HepG2 (cell line): ENCODE data around the gene EPS8L1. TPM values are rescaled to one million over a fixed set of nuclear protein-coding genes. Genes with fewer than 3 reads are reported as not detected.

Source experiments
- ARHGAP35 ChIP-seq: sonication (generic); formaldehyde crosslinking; IDR thresholded peaks from 2 replicates; pipeline ENCODE4 v1.9.0; 2022; ENCODE audit warnings: mild to moderate bottlenecking, inconsistent platforms, moderate library complexity, missing genetic modification reagents, borderline replicate concordance
- ATF6 ChIP-seq: sonication (generic); formaldehyde crosslinking; conservative IDR thresholded peaks from 2 replicates; pipeline ENCODE4 v1.4.0; 2020; ENCODE audit warnings: missing genetic modification reagents
- CAMTA2 ChIP-seq: sonication (generic); formaldehyde crosslinking; IDR thresholded peaks from 2 replicates; pipeline ENCODE4 v1.4.0; 2020; ENCODE audit warnings: mild to moderate bottlenecking, missing genetic modification reagents, borderline replicate concordance
- ELF3 ChIP-seq: IDR thresholded peaks from 2 replicates; pipeline ENCODE4 v1.6.1; 2016; ENCODE audit warnings: missing genetic modification reagents, missing compliant biosample characterization
- GLMP ChIP-seq: sonication (generic); formaldehyde crosslinking; IDR thresholded peaks from 2 replicates; pipeline ENCODE4 v1.9.0; 2021; ENCODE audit warnings: missing genetic modification reagents, mild to moderate bottlenecking, borderline replicate concordance
- LRRFIP1 ChIP-seq: sonication (generic); formaldehyde crosslinking; conservative IDR thresholded peaks from 2 replicates; pipeline ENCODE4 v1.4.0; 2020; ENCODE audit warnings: missing genetic modification reagents
- MAZ ChIP-seq, 2 experiments: sonication (generic) in 1 of 2; formaldehyde crosslinking in 1 of 2; IDR thresholded peaks; 2 replicates each; pipeline versions ENCODE4 v1.5.0 to v1.6.1; 2012 to 2020; ENCODE audit warnings: low read depth in 2 of 2, mild to moderate bottlenecking in 2 of 2, borderline replicate concordance in 1 of 2, improper control_type of control experiment in 1 of 2, low read length in 1 of 2, missing genetic modification reagents in 1 of 2, moderate library complexity in 1 of 2
- MLX ChIP-seq: IDR thresholded peaks from 2 replicates; pipeline ENCODE4 v1.6.1; 2016
- PHF21A ChIP-seq: sonication (generic); formaldehyde crosslinking; IDR thresholded peaks from 2 replicates; pipeline ENCODE4 v1.5.0; 2020; ENCODE audit warnings: mild to moderate bottlenecking, missing genetic modification reagents
- POLR2AphosphoS5 ChIP-seq: IDR thresholded peaks from 2 replicates; pipeline ENCODE4 v1.6.1; 2012; ENCODE audit warnings: low read depth, low read length
- TBX3 ChIP-seq: fragments of 450-650 bp; IDR thresholded peaks from 2 replicates; pipeline ENCODE4 v1.6.1; 2017; ENCODE audit warnings: antibody characterized with exemption, mild to moderate bottlenecking, inconsistent platforms, borderline replicate concordance
- TFE3 ChIP-seq: IDR thresholded peaks from 2 replicates; pipeline ENCODE4 v1.6.1; 2016
- ZNF670 ChIP-seq: sonication (generic); formaldehyde crosslinking; IDR thresholded peaks from 2 replicates; pipeline ENCODE4 v1.8.0; 2022; ENCODE audit warnings: mild to moderate bottlenecking, missing genetic modification reagents, borderline replicate concordance
- ZNF747 ChIP-seq: sonication (generic); formaldehyde crosslinking; IDR thresholded peaks from 2 replicates; pipeline ENCODE4 v1.8.1; 2023; ENCODE audit warnings: missing genetic modification reagents, mild to moderate bottlenecking, borderline replicate concordance
- ZNF768 ChIP-seq: sonication (generic); formaldehyde crosslinking; IDR thresholded peaks from 2 replicates; pipeline ENCODE4 v1.4.0; 2020; ENCODE audit warnings: missing genetic modification reagents
- polyA plus RNA-seq, 8 experiments: library from polyadenylated mRNA; depleted of rRNA in 3 of 8; stranded (reverse) in 7 of 8; unstranded in 1 of 8; fragments of >200 nt; fragmentation: Illumina TruSeq in 4 of 8; extraction: Trizol in 4 of 8; gene quantifications; 2 replicates each; pipeline versions ENCODE4 v1.2.1 to v1.2.3, GENCODE V29; 2011 to 2016; ENCODE audit warnings: low read depth in 4 of 8, missing spikeins in 1 of 8, mixed read lengths in 1 of 8; ENCODE audit not compliant: insufficient read depth in 1 of 8
- total RNA-seq, 5 experiments: library from RNA; depleted of rRNA; stranded (reverse); fragments of >200 nt; fragmentation: Illumina TruSeq; extraction: Trizol; gene quantifications; 2 replicates each; pipeline ENCODE4 v1.2.3, GENCODE V29; 2016; ENCODE audit warnings: low read depth in 1 of 5
- TF ChIP-seq, protein P1 (sequence below): sonication (generic); formaldehyde crosslinking; IDR thresholded peaks from 2 replicates; pipeline ENCODE4 v1.4.0; 2020; ENCODE audit warnings: mild to moderate bottlenecking, low read depth, missing genetic modification reagents
- TF ChIP-seq, protein P2 (sequence below): sonication (generic); formaldehyde crosslinking; IDR thresholded peaks from 2 replicates; pipeline ENCODE4 v1.5.0; 2020; ENCODE audit warnings: missing genetic modification reagents, mild to moderate bottlenecking, borderline replicate concordance

EPS8L1 gene
- total and polyA plus RNA-seq, 2 of the 13 experiments (the other 11 are each of a cell fraction or from before 2014, with no cell fraction given) = 3.0 to 6.3 TPM

GRCh38 chr19:55117663-55118391, 42.2 kb downstream of the EPS8L1 start (continued):
- TF ChIP-seq GLMP (CRISPR knock-in tag) (no peak), PHF21A (CRISPR knock-in tag) (peak; percentile 65), ELF3 (CRISPR knock-in tag) (peak; percentile 63), ZNF747 (CRISPR knock-in tag) (no peak), CAMTA2 (CRISPR knock-in tag) (0 out of 2 replicates have a peak, but pooled peaks have one; percentile 49), ARHGAP35 (no peak), LRRFIP1 (CRISPR knock-in tag) (no peak), MAZ (IDR thresholded peaks at IDR 0.05; ENCODE audit: borderline replicate concordance, low read depth, low read length) (peak; percentile 71), MAZ (CRISPR knock-in tag; IDR thresholded peaks at IDR 0.05; ENCODE audit: low read depth) (no peak; the same call in 1 of the 2 replicates), TBX3 (no peak), TFE3 (CRISPR knock-in tag) (peak; percentile 23; the same call in 1 of the 2 replicates), ZNF768 (CRISPR knock-in tag) (no peak), POLR2AphosphoS5 (peak; percentile 72), MLX (no peak), ZNF670 (CRISPR knock-in tag) (peak; percentile 81), ATF6 (CRISPR knock-in tag) (no peak)
- TF ChIP-seq, protein P1, sequence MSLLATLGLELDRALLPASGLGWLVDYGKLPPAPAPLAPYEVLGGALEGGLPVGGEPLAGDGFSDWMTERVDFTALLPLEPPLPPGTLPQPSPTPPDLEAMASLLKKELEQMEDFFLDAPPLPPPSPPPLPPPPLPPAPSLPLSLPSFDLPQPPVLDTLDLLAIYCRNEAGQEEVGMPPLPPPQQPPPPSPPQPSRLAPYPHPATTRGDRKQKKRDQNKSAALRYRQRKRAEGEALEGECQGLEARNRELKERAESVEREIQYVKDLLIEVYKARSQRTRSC (CRISPR knock-in tag) = no peak
- TF ChIP-seq, protein P2, sequence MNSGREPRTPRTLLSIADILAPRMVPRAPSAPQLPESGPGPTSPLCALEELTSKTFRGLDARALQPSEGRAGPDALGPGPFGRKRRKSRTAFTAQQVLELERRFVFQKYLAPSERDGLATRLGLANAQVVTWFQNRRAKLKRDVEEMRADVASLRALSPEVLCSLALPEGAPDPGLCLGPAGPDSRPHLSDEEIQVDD = no peak
